GM21381 (cell line): ENCODE results near the gene TTL.
"Not testable (repeated sequence)": the region's sequence is repeated elsewhere in the genome, so short reads cannot be mapped to it uniquely, and the experiment has no call there.

ENCODE experiments used
- ATAC-seq: cut with Tn5 transposase; IDR thresholded peaks from one replicate; pipeline ENCODE4 v1.9.1; 2021; ENCODE audit warnings: mild to moderate bottlenecking, moderate library complexity; ENCODE audit not compliant: unreplicated experiment

Gene TTL

DNA sequence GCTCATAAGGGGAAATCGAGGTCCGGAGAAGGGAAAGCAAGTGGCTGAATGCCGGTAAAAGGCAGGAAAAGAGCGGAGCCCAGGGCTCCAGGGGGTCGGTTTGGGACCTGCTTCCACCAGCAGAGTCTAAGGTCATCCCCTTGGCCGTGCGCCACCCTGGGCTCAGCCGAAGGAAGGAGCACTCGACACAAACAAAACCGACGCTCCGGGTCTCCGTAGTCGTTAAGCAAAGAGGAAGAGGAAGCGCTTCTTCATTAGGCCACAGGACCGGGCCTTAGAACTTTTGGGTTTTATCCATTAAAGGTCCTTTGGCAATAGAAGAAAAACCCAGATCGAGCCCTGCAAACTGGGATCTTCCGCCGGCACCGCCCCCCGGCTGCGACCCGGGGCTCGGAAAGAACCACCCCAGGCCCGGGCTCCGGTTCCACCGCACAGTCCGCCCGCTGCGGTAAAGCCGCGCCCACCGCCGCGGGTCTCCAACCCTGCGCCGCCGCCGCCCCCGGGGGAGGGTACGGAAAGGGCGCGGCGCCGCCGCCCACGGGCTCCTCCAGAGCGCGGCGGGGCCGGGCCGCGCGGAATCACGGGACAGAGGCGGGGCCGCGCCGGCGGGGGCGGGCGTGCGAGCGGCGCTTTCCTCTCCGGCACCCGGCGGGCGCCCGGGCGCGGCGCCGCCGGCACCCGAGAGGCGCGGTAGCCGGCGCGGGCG, at the start of gene TTL:
TTL (plus strand) TSS at position 629 of the 706 bp plus-strand sequence. CDS start 189 bp downstream, outside the sequence.
- ATAC-seq, result peak; percentile 61

DNA sequence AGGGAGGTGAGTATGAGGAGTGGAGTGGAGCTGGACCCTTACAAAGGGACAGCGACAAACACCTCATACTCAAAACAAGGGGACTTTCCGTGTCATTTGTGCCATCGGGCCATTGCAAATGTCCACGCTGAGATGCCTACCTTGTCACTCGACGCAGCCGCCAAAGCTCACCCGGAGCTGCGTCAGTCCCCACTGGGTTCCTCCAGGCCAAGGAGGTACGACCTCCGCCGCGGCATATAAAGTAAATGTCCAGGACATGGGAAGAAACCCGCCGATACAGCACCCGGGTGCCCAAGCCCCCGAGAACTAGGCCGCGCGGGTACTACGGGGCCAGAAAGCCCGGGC, 49.6 kb upstream of the TTL start:
- ATAC-seq, result not testable (repeated sequence)

DNA sequence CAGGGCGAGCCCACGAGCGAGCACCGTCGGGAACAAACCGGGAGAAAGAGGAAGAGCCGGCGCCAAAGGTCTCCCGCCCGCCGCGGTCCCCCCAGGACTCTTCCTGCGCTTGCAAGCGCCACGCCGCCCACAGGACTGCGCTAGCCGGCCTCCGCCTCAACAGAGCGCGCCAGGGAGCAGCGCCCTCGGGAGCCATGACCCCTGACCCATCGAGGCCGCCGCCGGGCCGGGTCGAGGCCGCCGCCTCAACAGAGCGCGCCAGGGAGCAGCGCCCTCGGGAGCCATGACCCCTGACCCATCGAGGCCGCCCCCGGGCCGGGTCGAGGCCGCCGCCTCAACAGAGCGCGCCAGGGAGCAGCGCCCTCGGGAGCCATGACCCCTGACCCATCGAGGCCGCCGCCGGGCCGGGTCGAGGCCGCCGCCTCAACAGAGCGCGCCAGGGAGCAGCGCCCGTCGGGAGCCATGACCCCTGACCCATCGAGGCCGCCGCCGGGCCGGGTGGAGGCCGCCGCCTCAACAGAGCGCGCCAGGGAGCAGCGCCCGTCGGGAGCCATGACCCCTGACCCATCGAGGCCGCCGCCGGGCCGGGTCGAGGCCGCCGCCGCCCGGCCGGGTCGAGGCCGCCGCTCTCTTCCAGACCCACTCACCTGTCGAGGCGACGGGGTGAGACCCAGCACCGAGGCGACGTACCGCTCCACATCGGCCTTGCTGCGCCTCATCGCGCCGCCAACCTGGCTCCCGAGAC, 49.0 kb upstream of the TTL start:
- peak; percentile 36 for ATAC-seq

DNA sequence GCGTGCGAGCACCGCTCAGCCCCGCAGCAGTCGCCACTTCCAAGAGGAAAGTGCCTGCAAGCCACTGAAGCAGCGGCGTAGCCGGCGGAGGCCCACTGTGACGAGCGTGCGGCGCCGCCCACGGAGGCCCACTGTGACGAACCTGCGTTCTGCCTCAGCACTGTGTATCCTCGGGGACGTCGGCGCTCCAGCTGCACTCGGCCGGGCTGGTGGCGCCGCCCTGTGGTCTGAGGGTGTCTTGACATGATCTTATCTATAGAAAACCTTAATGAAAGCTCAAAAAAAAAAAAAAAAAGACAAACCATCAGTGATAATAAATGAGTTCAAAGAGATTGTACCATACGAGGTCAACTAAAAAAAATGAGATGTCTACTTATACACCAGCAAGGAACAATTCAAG, 48.5 kb upstream of the TTL start, which contains the start of gene RGPD8:
RGPD8 (minus strand) TSS at position 166 of the 400 bp plus-strand sequence. CDS start 192 bp downstream, outside the sequence.
- ATAC-seq, result peak; percentile 98

DNA sequence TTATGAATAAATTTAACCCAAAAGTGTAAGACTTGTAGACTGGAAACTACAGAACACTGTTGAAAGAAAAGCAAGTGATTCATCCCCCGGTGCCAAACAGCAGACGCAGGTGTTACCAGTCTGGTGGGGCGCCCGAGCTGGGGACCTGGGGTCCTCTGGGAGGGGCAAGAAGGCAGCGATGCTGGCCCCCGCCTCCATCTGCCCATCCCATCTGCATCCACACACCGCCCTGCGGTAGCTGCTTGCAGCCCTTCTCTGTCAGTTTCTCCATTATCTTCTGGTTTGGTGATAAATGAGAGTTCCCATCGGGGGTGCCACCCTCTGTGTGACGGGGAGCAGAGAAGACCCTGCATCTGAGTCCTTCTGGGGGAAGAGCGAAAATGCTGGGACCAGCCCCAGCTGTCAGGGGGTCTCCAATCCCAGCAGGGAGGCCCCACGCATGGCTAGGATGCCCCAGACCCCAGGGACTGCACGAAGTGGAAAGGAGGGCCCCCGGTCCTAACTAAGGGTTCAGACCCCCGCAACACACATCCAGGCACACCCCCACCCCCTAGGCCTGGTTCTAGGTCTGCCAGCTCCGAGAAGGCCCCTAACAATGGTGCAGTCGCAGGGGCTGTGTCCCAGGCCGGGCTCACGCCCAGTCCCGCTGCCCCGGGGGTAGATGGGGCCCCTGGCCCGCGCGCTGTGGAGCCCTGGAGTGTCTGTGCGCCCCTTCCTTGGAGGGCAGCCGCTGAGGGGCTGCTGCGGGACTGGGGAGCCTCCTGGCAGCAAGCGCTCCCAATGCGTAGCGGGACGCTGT, 47.8 kb upstream of the TTL start:
- no peak for ATAC-seq

DNA sequence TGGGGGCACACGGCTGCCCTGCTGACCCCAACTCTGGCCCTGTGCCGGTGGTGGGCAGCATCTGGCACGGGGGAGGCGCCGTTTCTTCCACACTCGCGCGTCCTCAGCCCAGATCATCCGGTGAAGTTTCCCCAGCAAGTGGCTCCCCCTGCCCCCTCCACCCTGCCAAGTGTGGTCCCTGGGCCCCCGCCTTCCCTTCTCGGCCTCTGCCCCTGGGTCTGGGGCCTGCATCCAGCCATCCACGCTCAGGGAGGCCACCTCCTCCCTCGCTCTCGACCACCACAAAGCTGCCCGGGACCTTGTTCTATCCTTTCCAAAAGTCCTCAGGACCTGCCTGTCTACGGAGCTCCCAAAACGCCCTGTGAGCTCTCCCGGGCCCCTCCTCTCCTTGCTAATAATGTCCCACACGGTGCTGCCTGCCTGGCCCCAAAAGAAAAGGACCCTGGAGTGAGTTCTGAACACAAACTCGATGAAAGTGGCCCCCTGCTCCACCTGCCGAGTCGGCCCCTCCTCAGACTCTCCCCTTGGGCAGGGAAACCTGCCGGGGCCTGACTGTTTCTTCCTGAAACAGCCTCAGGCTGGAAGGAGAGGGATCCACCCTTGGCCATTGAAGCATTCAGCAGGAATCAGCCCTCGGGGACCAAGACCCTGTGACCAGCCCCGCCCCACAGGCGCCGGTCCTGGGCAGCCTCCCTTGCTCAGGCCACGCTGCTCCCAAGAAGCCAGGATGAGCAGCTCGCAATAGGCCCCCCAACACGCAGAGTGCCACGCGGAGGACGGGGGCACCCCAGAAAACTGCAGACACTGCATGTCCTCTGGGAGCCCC, 46.9 kb upstream of the TTL start:
- not testable (repeated sequence) for ATAC-seq

DNA sequence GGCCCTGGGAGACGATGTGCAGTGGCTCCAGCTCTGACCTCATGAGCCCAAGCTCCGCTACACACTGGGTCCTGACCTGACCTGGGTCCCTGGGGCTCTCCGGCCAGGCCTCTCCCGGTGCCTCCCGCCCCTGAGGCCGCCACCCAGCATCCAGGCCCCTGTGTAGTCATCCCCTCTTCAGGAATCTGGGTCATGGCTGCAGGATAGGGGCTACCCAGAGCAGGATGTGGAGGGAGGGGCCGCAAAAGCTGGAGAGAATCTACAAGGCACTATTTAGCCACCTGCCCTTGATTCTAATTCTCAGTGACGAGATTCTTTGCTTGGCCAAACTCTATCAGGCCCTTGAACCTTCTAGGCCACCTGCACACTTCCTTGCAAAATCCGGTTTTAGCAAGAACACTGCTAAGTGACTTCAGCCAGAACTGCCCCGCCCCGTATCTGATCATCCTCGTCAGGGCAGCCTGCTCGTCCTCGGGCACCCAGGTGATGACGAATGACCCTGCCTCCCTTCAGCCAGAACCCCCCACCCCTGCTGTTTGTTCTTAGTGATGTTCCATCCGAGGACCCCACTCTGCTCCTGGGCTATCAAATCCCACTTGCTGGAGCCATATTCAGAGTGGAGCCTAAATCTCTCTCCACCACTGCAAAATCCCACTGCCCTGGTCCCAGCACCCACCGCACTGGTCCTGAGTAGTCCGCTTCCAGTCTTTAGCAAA, 46.1 kb upstream of the TTL start:
- not testable (repeated sequence) for ATAC-seq

DNA sequence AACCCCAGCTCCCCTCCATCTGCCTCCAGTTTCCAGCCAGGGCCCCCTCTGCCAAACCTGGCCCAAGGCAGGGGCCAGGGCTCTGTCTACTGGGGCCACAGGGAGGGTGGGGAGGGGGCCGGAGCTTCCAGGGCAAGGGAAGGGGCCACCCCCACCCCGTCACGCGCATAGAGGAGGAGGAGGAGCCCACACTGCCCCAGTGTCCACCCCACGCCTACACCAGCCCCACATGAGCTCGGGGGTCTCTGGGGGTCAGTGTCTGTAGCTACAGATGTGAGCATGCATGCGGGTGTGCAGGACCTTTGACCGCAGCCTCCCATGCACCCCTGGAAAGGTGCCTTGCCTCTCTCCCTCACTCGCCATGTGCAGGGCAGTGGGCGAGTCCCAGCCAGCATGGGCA, 45.0 kb upstream of the TTL start:
- not testable (repeated sequence) for ATAC-seq

DNA sequence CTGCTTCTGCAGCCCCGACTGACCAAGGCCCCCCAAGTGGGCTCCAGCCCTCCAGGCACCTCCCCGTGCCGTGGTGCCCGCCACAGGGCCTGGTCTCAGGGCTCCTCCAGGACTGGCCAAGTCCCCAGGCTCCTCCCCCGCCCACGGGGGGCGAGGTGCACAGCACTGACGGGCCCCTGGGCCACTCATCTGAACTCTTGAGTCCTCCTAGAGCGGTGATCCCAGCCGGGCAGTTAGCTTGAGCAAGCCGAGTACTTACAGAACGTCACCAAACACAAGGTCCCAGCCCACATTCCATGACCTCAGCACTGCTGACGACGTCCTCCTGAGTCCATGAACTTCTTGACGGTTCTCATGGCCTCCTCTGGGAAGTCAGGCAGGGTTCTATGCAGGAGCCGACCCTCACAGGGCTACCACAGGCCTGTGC, 44.5 kb upstream of the TTL start:
- not testable (repeated sequence) for ATAC-seq

DNA sequence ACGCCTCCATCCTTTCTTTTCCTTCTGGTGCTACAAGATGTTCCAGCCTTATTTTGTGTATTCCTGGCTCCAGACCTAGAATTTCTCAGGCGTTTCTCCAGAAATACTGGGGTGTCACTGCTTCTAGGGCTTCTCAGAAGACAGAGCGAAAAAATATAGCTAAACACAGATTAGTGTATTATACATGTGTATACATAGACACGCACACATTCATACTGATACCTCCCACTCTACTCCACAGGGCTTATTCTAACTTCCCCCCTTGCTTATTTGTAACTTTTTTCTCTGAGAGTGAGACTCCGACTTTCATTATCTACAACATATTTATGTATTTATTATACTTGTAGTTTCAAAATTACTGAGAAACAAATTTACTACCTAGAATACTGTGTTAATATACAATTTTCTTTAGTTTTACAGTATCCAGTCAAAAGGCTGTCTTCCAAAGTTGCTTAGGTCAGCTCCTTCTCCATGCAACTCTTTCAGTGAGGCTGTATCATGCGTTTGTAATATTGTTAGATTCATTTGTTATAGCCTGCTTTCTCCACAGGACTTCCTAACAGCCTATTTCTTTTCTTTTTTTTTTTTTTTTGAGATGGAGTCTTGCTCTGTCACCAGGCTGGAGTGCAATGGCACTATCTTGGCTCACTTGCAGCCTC, 43.2 kb upstream of the TTL start:
- ATAC-seq, result not testable (repeated sequence)

DNA sequence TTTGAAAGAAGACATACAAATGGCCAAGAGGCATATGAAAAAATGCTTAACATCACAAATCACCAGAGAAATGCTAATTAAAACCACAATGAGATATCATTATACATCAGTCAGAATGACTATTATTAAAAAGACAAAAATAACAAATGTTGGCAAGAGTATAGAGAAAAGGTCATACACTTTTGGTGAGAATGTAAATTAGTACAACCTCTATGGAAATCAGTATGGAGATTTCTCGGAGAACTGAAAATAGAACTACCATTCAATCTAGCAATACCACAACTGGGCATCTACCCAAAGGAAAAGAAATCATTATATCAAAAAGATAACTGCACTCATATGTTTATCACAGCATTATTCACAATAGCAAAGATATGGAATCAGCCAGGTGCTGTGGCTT, 37.7 kb upstream of the TTL start:
- ATAC-seq, result not testable (repeated sequence)

DNA sequence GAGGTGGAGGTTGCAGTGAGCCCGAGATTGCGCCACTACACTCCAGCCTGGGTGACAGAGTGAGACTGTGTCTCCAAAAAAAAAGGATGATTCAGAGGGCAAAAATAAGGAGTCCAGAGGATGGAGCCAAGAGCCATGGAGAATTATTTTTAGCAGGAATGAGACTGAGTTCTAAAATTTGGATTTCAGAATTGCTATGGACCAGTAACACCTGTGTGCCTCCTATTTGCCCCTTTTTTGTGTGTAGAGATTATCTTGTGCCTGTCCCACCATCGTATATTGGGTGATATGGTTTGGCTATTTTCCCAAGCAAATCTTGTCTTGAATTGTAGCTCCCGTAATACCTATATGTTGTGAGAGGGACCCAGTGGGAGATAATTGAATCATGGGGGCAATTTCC, 32.1 kb upstream of the TTL start:
- ATAC-seq, result no peak

DNA sequence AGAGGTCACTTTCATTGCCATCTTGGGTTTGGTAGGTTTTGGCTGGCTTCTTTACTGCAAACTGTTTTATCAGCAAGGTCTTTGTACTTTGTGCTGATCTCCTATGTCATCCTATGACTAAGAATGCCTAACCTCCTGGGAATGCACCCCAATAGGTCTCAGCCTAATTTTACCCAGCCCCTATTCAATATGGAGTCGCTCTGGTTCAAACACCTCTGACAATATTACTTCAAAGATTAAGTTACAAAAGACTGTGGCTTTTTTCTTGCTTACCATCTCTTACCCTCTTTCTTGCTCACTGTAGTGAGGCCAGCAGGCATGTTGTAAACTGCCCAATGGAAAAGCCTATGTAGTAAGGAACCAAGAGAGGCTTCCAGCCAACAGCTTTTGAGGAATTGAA, 30.6 kb upstream of the TTL start:
- no peak for ATAC-seq

DNA sequence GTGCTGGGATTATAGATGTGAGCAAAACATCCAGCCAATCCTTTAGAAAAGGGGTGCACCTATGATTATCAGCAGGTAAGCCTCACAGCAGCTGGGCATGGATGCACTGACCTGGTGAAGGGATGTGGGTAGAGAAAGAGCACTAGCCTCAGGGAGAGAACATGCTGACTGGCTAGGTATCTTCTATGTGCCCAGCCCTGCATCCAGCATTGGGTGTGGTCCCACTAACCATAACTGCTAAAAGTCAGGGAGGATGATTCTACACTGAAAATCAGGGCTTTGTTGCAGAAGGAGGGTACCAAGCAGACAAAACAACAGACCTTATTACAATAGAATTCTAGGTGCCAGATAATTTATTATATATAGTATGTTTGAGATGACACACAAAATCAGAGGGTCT, 27.4 kb upstream of the TTL start:
- ATAC-seq, result no peak

DNA sequence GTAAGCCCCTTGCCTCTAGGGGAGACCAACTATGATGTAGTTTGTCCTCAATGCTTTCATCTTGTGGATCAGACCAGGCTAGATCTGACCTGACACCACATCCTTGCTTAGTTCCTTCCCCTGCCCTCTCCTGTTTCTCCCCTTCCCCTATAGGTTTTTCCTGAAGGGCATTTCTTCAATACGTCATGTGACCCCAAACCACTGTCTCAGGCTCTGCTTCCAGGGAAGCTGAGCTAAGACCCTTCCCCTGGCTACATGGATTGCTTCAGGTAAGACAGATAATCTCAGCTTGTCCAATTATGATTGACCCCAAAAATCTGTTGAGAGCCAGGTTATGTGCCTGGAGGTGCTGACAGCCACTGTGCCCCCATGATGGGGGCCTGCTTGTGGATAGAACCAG, 22.6 kb upstream of the TTL start:
- ATAC-seq, result no peak

DNA sequence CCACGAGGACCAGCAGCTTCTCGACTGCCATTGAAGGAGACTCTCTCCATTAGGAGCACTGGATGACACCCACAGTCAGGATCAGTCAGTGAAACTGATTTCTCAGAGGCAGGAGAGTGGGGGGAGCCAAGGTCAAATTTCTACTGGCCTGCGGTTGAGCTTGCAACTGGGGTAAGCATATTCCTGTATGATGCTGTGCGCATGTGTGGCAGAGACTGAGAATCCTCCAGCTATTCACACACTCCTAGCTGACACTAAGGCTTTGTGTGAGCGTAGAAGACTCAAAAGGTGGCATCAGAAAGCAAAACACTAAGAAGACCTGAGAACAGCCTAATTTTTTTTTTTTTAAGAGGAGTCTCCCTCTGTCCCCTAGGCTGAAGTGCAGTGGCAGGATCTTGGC, 19.8 kb upstream of the TTL start:
- ATAC-seq, result no peak

DNA sequence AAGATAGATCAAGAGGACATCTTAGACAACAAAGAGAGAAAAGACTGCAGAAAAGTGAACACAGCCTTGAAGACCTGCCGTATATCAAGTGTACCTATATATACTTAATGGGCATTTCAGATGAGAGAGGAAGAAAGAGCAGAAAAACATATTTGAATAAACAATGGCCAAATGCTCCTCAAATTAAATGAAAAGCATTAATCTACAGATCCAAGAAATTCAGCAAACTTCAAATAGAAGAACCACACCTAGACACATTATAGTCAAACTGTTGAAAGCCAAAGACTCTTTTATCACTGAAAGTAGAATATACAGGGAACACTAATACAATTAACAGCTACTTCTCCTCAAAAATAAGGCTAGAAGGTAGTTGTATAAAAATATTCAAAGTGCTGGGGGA, 18.7 kb upstream of the TTL start:
- no peak for ATAC-seq

DNA sequence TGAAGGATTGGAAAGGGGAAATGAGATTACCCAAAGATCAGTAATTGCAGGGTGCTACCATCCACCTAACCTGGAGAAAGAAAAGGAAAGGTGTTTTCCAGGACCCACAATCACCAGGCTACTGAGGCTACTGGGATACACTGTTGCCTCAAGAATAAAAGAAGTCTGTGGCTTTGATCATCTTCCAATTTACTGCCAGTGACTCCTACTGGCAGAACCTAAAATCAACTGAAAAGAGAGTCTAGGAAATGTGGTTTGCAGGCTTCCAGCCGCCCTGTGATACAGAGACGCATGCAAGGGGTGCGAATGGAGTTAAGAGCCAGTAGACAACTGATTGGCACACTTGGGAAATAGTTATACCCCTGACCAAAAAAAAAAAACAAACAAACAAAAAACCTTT, 16.6 kb upstream of the TTL start:
- ATAC-seq, result no peak

DNA sequence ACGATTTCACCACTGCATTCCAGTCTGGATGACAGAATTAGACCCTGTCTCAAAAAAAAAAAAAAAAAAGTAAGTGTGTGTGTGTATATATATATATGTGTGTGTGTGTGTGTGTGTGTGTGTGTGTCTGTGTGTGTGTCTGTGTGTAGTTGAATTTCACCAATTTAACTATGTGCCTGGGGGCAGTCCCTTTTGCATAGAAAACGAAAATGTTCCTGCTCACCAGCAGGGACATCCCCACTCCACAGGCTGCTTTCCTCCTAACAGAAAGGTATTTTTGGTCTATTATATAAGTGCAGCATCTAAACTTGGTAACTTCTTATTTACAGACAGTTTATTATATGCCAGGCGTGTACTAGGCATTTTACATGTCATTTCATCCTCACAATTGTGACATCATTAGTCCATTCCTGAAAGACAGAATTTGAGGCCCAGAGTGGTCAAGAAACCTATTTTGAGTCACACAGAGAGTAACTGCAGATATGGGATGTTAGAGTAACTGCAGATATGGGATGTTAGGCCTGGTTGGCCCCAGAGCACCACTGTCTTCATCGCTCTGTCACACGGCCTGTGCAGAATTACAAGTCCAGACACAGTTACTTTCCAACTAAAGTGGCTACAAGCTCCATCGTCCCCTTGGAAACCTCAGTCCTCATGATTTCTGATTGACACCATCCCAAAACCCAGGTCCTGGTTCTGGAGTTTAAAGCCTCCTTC, 9.3 kb upstream of the TTL start:
- no peak for ATAC-seq
